HPDE6-E6E7 (cell line): ENCODE measurements around the gene SMOC2.

Experiments
- DNase-seq: peaks from one replicate; pipeline ENCODE4 v3.0.0; 2011; ENCODE audit warnings: missing footprints; ENCODE audit errors: extremely low spot score

SMOC2 gene

GRCh38 chr6:168709991-168710390 is 269.0 kb downstream of the SMOC2 start:
- no peak for DNase-seq

DNA sequence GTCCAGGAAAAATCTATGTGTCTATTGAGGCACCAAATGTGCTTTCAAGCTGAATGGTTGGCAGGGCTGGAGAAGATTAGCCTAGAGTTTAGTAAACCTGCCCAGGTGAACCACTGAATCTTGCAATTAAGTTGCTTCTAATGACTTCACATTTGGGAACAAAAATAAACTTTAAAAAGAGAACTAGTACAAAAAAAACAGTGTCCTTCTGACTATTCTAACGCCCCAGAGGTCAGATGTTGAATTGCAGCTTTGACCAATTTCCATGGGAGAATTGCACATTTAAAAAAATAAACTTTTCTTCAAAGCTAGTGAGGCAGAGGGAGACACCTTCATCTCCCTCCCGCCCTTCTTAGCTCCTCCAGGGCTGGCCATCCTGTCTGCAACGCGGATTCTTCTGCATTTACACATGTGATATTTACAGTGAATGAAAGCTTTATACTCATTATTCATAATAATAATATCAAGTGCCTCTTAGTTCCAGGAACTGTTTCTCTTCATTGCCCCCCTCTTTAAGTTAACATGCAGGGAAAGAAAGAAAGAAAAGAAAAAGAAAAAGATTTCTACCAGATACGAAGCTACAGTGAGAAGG is 270.2 kb downstream of the SMOC2 start:
- peak; percentile 16 for DNase-seq

- no peak for DNase-seq
These were observed 270.8 kb downstream of the SMOC2 start for GRCh38 chr6:168711666-168712300.

DNA sequence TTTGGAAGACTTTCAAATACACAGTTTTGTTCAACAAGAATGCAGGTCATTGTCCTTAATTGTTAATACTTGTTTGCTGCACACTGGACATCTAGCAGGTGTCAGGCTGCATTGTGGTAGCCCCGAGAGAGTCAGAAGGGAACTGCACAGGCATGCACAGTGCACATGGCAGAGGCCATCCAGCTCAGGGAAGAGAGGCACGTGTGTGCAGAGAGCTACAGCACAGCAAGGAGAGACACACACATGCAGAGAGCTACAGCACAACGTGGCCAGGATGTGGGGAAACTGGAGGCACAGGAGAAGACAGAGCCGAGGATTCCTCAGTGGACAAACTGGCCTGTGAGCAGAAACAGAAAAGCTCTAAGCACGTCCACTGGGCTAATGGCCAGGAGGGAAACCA is 272.0 kb downstream of the SMOC2 start:
- no peak for DNase-seq

GRCh38 chr6:168713839-168714238 is 272.9 kb downstream of the SMOC2 start:
- peak; percentile 42 for DNase-seq

DNA sequence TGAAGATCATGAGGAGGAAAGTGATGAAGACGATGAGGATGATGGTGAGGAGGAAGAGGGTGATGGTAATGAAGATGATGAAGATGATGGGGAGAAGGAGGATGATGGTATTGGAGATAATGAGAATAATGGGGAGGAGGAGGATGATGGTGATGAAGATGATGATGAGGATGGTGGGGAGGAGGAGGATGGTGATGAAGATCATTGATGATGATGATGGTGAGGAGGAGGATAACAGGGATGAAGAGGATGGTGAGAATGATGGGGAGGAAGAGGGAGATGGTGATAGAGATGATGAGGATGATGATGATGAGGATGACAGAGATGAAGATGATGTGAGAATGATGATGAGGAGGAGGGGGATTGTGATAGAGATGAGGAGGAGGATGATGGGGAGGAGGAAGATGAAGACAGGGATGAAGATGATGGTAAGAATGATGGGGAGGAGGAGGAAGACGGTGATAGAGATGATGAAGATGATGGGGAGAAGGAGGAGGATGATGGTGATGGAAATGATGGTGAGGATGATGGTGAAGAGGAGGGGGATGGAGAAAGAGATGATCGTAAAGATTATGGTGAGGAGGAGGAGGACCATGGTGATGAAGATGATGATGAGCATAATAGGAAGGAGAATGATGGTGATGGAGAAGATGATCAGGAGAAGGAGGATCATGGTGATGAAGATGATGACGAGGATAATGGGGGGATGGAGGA is 273.7 kb downstream of the SMOC2 start:
- DNase-seq: no peak

DNA sequence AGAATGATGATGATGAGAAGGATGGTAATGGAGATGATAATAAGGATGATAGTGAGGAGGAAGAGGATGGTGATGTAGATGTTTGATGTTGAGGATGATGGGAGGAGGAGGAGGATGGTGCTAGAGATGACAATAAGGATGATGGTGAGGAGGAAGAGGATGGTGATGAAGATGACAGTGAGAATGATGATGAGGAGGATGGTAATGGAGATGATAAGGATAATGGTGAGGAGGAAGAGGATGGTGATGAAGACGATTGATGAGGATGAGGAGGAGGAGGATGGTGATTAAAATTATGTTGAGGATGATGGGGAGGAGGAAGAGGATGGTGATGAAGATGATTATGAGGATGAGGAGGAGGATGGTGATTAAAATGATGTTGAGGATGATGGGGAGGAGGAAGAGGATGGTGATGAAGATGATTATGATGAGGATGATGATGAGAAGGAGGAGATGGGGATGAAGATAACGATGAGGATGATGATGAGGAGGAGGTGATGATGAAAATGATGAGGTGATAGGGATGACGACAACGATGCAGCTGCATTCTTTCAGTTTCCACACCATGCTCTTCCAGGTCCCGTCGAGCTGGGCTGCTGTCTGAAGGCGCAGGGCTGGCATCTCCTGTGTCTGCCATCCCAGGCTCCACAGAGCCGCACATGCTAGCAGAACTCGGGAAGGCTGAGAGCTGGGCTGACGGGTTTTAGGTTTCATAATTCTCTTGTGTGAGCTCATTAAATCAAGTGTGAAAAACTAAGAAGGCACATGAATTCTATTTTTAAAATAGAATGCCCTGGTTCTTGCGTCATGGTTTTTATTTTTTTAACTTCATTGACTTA is 274.9 kb downstream of the SMOC2 start:
- DNase-seq: no peak

GRCh38 chr6:168716581-168716980 is 275.6 kb downstream of the SMOC2 start:
- DNase-seq: no peak

DNA sequence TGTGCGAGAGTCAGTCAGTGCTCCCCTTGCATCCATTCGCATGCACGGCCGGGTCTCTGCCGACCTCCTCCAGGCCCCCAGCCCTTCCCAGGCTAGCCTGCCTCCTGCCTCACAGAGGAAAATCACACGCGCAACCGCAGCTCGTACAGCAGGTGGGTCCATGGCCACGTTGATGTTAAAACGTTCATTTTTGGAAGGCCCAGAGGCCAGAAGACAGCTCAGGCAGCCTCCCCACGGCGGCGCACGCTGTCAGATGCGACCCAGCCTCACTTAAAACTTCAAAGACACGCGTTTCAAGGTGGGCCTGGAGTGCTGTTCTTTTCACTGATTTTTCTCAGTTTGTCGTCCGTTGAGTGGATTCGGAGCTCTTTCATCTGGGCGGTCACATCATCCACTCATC is 276.5 kb downstream of the SMOC2 start:
- DNase-seq: no peak
